Activated CD4-positive, alpha-beta T cell treated with anti-CD3 and anti-CD28 coated beads, Interleukin-2, Interleukin-4, amounts not matched to agents 100 ng/mL and 50 ng/mL, durations not matched to agents 16 hours and 8 hours (primary cell): ENCODE data around the gene DAPK2.
"Not testable (repeated sequence)": the region's sequence is repeated elsewhere in the genome, so short reads cannot be mapped to it uniquely, and the experiment has no call there.

ENCODE experiments used
- DNase-seq: peaks from one replicate; pipeline ENCODE4 v3.0.0-alpha.2; 2020; ENCODE audit warnings: low spot score

DAPK2 gene

GRCh38 chr15:64046421-64047153 lies at the start of gene DAPK2:
TSS of gene DAPK2 (minus strand) at chr15:64046485. CDS start at chr15:64040261, 6,224 bp downstream.
- DNase-seq, result peak; percentile 68

GRCh38 chr15:64095431-64095794 lies 49.1 kb upstream of the DAPK2 start:
- no peak for DNase-seq

GRCh38 chr15:64093627-64094417 lies 47.5 kb upstream of the DAPK2 start, which contains the start of gene CIAO2A:
TSS of gene CIAO2A (minus strand) at chr15:64093838. CDS start at chr15:64093768, 70 bp downstream.
- peak; percentile 99 for DNase-seq

- DNase-seq, result peak; percentile 55
Observed at GRCh38 chr15:64092864-64093626, 46.8 kb upstream of the DAPK2 start.

- no peak for DNase-seq
Observed at GRCh38 chr15:64092075-64092820, 46.0 kb upstream of the DAPK2 start.

- no peak for DNase-seq
Observed at GRCh38 chr15:64090527-64090926, 44.2 kb upstream of the DAPK2 start.

GRCh38 chr15:64089543-64090280 lies 43.4 kb upstream of the DAPK2 start:
- DNase-seq, result no peak

- DNase-seq, result no peak
Observed at GRCh38 chr15:64082757-64083156, 36.5 kb upstream of the DAPK2 start.

- DNase-seq, result not testable (repeated sequence)
Observed at GRCh38 chr15:64073496-64073895, 27.2 kb upstream of the DAPK2 start.

- DNase-seq, result no peak
Observed at GRCh38 chr15:64072812-64073211, 26.5 kb upstream of the DAPK2 start.

- no peak for DNase-seq
Observed at GRCh38 chr15:64071931-64072765, 25.9 kb upstream of the DAPK2 start.

- no peak for DNase-seq
Observed at GRCh38 chr15:64070965-64071851, 24.9 kb upstream of the DAPK2 start.

- no peak for DNase-seq
Observed at GRCh38 chr15:64070106-64070505, 23.8 kb upstream of the DAPK2 start.

GRCh38 chr15:64068133-64068532 lies 21.8 kb upstream of the DAPK2 start:
- no peak for DNase-seq

GRCh38 chr15:64067564-64068030 lies 21.3 kb upstream of the DAPK2 start:
- peak; percentile 76 for DNase-seq

- DNase-seq, result no peak
Observed at GRCh38 chr15:64066451-64066850, 20.2 kb upstream of the DAPK2 start.

GRCh38 chr15:64060716-64061115 lies 14.4 kb upstream of the DAPK2 start:
- no peak for DNase-seq

GRCh38 chr15:64059104-64059503 lies 12.8 kb upstream of the DAPK2 start:
- not testable (repeated sequence) for DNase-seq

GRCh38 chr15:64058279-64058678 lies 12.0 kb upstream of the DAPK2 start:
- DNase-seq, result no peak
